GM12865 (cell line): ENCODE results near the gene POU6F2.

Experiments
- DNase-seq: peaks from one replicate; pipeline ENCODE4 v3.0.0; 2010; ENCODE audit warnings: low read depth
- H3K4me3 ChIP-seq: 2 replicates; pipeline ENCODE4 v1.5.1; 2011; ENCODE audit warnings: mild to moderate bottlenecking, low read depth, low read length, control low read depth
- CTCF ChIP-seq: IDR thresholded peaks from 2 replicates; pipeline ENCODE4 v1.5.1; 2011; ENCODE audit warnings: low read length, control low read depth, low read depth, inconsistent platforms; ENCODE audit not compliant: insufficient read depth; ENCODE audit errors: missing control alignments

POU6F2 gene

GRCh38 chr7:39130274-39130673 is 152.6 kb downstream of the POU6F2 start:
- no peak overlapping the region for H3K4me3 ChIP-seq
- DNase-seq = no peak
- TF ChIP-seq CTCF = no peak

- TF ChIP-seq CTCF = no peak
- no peak overlapping the region for H3K4me3 ChIP-seq
- DNase-seq = no peak
These were observed 153.3 kb downstream of the POU6F2 start for GRCh38 chr7:39130857-39131526.

GRCh38 chr7:39132306-39132705 is 154.6 kb downstream of the POU6F2 start:
- no peak overlapping the region for H3K4me3 ChIP-seq
- no peak for TF ChIP-seq CTCF
- DNase-seq = no peak

GRCh38 chr7:39133088-39133487 is 155.4 kb downstream of the POU6F2 start:
- peak; percentile 2 for DNase-seq
- TF ChIP-seq CTCF = no peak
- H3K4me3 ChIP-seq = no peak overlapping the region

- no peak overlapping the region for H3K4me3 ChIP-seq
- no peak for TF ChIP-seq CTCF
- DNase-seq = no peak
These were observed 159.8 kb downstream of the POU6F2 start for GRCh38 chr7:39137480-39137879.

- no peak overlapping the region for H3K4me3 ChIP-seq
- DNase-seq = no peak
- no peak for TF ChIP-seq CTCF
These were observed 165.0 kb downstream of the POU6F2 start for GRCh38 chr7:39142750-39143149.

- no peak overlapping the region for H3K4me3 ChIP-seq
- DNase-seq = no peak
- TF ChIP-seq CTCF = no peak
These were observed 166.7 kb downstream of the POU6F2 start for GRCh38 chr7:39144420-39144819.
